HepG2 (cell line): Measurements from ENCODE around the gene L3MBTL3.

ENCODE experiments used
- CTCF ChIP-seq: sonication (generic); formaldehyde crosslinking; IDR thresholded peaks from 2 replicates; pipeline ENCODE4 v1.5.0; 2020; ENCODE audit warnings: mild to moderate bottlenecking, missing genetic modification reagents, moderate library complexity
- FOXP1 ChIP-seq, 2 experiments: fragments of 450-650 bp in 1 of 2; IDR thresholded peaks; 2 replicates each; pipeline ENCODE4 v1.6.1; 2017 to 2018; ENCODE audit warnings: antibody characterized with exemption in 1 of 2
- ZBTB8A ChIP-seq: sonication (generic); formaldehyde crosslinking; IDR thresholded peaks from 2 replicates; pipeline ENCODE4 v1.4.0; 2020; ENCODE audit warnings: mild to moderate bottlenecking, low read depth, missing genetic modification reagents, borderline replicate concordance

GRCh38 chr6:130057495-130057894 is 39.1 kb downstream of the L3MBTL3 start:
- TF ChIP-seq CTCF (CRISPR knock-in tag) (no peak), FOXP1 (IDR thresholded peaks at IDR 0.05) (no peak), FOXP1 (CRISPR knock-in tag; IDR thresholded peaks at IDR 0.05) (no peak), ZBTB8A (CRISPR knock-in tag) (no peak)
